ENCODE results near the gene CBARP.

CBARP gene

GRCh38 chr19:1220976-1221903 lies 16.6 kb downstream of the CBARP start:
- Histone ChIP-seq H3K4me3 (ENCODE audit: severe bottlenecking) (no peak overlapping the region), H3K36me3 (ENCODE audit: low read depth) (peaks cover 20% of the 10 kb centered on the region), H3K27ac (ENCODE audit: poor library complexity, severe bottlenecking) (no peak overlapping the region), H3K27me3 (ENCODE audit: insufficient read depth, poor library complexity, severe bottlenecking) (no peaks in the 10 kb centered on the region), H3K9me3 (ENCODE audit: severe bottlenecking) (no peaks in the 10 kb centered on the region), H3K4me1 (ENCODE audit: insufficient read depth, poor library complexity, severe bottlenecking) (peaks cover 7% of the 10 kb centered on the region)
- no peak for ATAC-seq (ENCODE audit: low read depth)
- TF ChIP-seq, protein P1, sequence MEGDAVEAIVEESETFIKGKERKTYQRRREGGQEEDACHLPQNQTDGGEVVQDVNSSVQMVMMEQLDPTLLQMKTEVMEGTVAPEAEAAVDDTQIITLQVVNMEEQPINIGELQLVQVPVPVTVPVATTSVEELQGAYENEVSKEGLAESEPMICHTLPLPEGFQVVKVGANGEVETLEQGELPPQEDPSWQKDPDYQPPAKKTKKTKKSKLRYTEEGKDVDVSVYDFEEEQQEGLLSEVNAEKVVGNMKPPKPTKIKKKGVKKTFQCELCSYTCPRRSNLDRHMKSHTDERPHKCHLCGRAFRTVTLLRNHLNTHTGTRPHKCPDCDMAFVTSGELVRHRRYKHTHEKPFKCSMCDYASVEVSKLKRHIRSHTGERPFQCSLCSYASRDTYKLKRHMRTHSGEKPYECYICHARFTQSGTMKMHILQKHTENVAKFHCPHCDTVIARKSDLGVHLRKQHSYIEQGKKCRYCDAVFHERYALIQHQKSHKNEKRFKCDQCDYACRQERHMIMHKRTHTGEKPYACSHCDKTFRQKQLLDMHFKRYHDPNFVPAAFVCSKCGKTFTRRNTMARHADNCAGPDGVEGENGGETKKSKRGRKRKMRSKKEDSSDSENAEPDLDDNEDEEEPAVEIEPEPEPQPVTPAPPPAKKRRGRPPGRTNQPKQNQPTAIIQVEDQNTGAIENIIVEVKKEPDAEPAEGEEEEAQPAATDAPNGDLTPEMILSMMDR (IDR thresholded peaks at IDR 0.05; ENCODE audit: poor library complexity, severe bottlenecking): peak; percentile 38
- DNase-seq (ENCODE audit: low spot score): no peak

DNA sequence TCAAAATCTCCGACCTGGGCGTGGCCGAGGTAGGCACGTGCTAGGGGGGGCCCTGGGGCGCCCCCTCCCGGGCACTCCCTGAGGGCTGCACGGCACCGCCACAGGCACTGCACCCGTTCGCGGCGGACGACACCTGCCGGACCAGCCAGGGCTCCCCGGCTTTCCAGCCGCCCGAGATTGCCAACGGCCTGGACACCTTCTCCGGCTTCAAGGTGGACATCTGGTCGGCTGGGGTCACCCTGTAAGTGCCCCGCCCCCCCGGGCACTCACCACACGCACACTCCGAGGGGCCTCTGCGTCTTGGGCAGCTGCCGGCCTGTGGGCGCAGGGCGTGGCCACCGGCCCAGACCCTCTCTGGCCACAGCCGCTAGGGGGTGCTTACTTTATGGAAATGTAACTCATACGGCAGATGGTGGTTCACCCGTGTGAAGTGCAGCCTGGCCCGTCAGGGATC lies 17.3 kb downstream of the CBARP start:
- Histone ChIP-seq H3K27me3 (ENCODE audit: insufficient read depth, poor library complexity, severe bottlenecking) (no peaks in the 10 kb centered on the region), H3K36me3 (ENCODE audit: low read depth) (peaks cover 20% of the 10 kb centered on the region), H3K4me3 (ENCODE audit: severe bottlenecking) (no peak overlapping the region), H3K27ac (ENCODE audit: poor library complexity, severe bottlenecking) (no peak overlapping the region), H3K9me3 (ENCODE audit: severe bottlenecking) (no peaks in the 10 kb centered on the region), H3K4me1 (ENCODE audit: insufficient read depth, poor library complexity, severe bottlenecking) (peaks cover 14% of the 10 kb centered on the region)
- DNase-seq (ENCODE audit: low spot score) (no peak), ATAC-seq (ENCODE audit: low read depth) (no peak)
- TF ChIP-seq, protein P1 (IDR thresholded peaks at IDR 0.05; ENCODE audit: poor library complexity, severe bottlenecking): no peak

DNA sequence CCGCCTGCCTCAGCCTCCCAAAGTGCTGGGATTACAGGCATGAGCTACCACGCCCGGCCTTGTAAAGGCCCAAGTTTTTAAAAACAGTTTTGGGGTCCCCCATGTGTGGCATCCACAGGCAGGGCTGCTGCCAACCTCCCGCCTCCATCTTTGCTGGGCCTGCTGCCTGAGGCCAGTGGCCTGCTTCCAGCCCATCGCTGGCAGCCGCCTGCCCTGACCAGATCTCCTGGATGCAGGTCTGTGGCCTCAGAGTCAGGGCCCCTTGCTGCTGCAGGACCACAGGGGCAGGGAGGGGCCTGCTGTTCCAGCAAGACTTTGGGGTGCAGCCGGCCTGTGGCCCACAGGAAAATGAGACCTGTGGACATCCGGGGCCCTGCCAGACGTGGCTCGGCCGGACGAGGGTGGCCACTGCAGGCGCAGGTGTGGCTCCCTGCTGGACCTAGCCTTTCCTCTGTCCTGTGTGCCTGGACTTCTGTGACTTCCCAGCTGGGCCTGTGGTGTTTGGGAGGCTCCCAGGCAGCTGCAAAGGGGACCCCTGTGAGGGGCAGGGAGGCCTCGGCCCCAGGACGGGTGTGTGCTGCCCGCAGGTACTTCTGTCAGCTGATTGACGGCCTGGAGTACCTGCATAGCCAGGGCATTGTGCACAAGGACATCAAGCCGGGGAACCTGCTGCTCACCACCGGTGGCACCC lies 17.9 kb downstream of the CBARP start:
- Histone ChIP-seq H3K36me3 (ENCODE audit: low read depth) (peaks cover 20% of the 10 kb centered on the region), H3K4me1 (ENCODE audit: insufficient read depth, poor library complexity, severe bottlenecking) (peaks cover 20% of the 10 kb centered on the region), H3K27ac (ENCODE audit: poor library complexity, severe bottlenecking) (no peak overlapping the region), H3K9me3 (ENCODE audit: severe bottlenecking) (no peaks in the 10 kb centered on the region), H3K27me3 (ENCODE audit: insufficient read depth, poor library complexity, severe bottlenecking) (no peaks in the 10 kb centered on the region), H3K4me3 (ENCODE audit: severe bottlenecking) (no peak overlapping the region)
- ATAC-seq (ENCODE audit: low read depth): no peak
- DNase-seq (ENCODE audit: low spot score): no peak
- TF ChIP-seq, protein P1 (IDR thresholded peaks at IDR 0.05; ENCODE audit: poor library complexity, severe bottlenecking): no peak

DNA sequence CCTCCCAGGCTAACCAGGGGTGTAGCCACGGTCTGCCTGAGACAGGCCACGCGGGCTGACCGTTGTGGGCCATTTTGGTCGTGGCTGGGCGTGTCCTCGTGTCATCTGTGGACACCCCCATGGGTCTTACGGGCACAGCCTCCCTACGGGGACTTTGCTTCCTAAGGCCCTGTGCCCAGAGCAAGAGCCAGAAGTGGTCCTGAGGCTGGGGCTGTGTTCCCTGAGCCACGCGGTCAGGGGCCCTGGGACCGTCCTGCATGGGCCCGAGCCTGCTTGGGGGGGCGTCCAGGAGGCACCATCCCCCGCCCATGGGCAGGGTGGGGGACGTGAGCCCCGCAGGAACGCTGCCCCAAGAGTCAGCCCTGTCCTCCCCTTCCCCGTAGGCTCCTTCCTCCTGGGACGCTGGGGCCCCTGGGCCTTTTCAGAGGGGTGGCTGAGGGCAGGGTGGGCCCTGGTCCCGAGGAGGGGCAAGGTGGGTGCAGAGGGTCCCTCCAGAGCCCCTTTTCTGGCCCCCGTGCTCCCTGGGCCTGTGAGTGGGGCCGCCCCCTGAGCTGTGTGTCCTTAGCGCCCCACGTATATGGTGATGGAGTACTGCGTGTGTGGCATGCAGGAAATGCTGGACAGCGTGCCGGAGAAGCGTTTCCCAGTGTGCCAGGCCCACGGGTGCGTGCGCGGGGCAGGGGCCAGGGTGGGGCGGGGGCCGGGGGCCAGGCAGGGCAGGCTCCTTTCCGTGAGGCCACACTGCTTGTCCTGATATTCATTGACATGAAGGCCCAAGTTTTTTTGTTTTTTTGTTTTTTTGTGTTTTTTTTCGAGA lies 18.8 kb downstream of the CBARP start:
- peaks cover 20% of the 10 kb centered on the region for H3K36me3 ChIP-seq (ENCODE audit: low read depth)
- peaks cover 29% of the 10 kb centered on the region for H3K4me1 ChIP-seq (ENCODE audit: insufficient read depth, poor library complexity, severe bottlenecking)
- no peak overlapping the region for H3K4me3 ChIP-seq (ENCODE audit: severe bottlenecking)
- TF ChIP-seq, protein P1 (IDR thresholded peaks at IDR 0.05; ENCODE audit: poor library complexity, severe bottlenecking): no peak
- no peaks in the 10 kb centered on the region for H3K9me3 ChIP-seq (ENCODE audit: severe bottlenecking)
- H3K27me3 ChIP-seq (ENCODE audit: insufficient read depth, poor library complexity, severe bottlenecking): no peaks in the 10 kb centered on the region
- no peak for DNase-seq (ENCODE audit: low spot score)
- no peak overlapping the region for H3K27ac ChIP-seq (ENCODE audit: poor library complexity, severe bottlenecking)
- ATAC-seq (ENCODE audit: low read depth): no peak
